Pulmonary artery endothelial cell (primary cell): ENCODE measurements around the gene LYZL6. TPM values are rescaled to one million over a fixed set of nuclear protein-coding genes. Genes with fewer than 3 reads are reported as not detected.

ENCODE experiments used
- DNase-seq: peaks from one replicate; pipeline ENCODE4 v3.0.0-alpha.2; 2011; ENCODE audit warnings: low read depth, low spot score
- total RNA-seq: library from RNA; depleted of rRNA; stranded (reverse); fragments of >200 nt; gene quantifications from 2 replicates; pipeline ENCODE4 v1.2.3, GENCODE V29; 2014

The LYZL6 gene, protein sequence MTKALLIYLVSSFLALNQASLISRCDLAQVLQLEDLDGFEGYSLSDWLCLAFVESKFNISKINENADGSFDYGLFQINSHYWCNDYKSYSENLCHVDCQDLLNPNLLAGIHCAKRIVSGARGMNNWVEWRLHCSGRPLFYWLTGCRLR
- total RNA-seq, result not detected in 2 replicates

- no peak for DNase-seq
These were observed at the start of gene LYZL6 for GRCh38 chr17:35943537-35943936. LYZL6 (minus strand) TSS chr17:35943713; CDS start chr17:35939356, 4,357 bp downstream.

DNA sequence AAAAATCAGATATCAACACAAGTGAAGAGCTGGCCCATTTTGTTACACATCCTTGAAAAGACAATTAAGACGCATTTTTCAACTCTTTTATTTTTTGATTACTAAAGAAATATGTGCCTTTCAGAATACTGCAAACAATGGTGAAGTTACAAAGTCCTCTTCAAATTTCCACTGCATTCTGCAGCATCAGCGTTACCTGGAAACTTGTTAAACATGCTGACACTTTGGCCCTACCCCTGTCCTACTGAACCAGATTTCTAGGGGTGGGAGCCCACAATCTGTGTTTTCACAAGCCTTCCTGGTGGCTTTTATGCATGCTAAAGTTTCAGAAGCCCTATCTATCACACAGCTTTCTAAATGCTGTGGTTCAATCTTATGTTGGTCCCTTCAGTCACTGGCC is 47.6 kb upstream of the LYZL6 start:
- no peak for DNase-seq

DNA sequence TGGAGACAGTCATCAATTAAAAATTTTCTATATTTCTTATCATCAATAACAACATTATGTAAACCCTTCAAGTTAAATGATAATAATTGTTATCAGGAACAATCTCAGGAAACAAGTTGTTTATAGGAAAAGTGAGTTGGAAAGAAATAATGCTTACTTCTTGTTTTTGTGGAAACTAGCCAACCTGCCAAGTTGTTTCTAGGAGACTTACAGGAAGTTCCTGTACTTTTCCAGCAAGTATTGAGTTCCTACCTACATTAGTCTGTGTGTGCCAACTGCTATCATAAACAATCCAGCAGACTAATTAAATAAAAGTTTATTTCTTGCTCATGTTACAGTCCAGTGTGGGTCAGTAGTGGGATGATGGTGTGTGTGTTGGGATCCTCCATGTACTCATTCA is 44.7 kb upstream of the LYZL6 start:
- DNase-seq, result peak; percentile 83

- DNase-seq, result no peak
These were observed 43.1 kb upstream of the LYZL6 start, which contains the start of gene CCL14 for GRCh38 chr17:35986643-35987042. CCL14 (minus strand) TSS chr17:35986729; CDS start chr17:35986649, 80 bp downstream.

DNA sequence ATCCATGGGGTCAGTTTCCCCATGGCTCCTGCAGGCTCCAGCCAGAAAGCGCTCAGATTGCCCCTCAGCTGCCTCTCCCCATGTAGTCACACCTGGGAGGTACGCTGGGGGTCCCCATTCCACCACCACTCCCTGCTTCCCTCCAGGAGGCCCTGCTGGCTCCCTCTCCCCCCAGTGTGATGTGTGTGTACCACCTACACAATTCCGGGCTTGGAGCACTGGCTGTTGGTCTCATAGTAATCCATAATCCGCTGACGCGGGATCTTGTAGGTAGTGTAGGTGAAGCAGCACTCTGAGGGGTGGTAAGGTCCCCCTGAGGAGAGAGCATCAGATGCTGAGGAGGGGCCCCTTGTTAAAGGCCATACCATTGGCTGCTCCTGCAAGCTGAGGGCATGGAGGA is 40.6 kb upstream of the LYZL6 start:
- no peak for DNase-seq

DNA sequence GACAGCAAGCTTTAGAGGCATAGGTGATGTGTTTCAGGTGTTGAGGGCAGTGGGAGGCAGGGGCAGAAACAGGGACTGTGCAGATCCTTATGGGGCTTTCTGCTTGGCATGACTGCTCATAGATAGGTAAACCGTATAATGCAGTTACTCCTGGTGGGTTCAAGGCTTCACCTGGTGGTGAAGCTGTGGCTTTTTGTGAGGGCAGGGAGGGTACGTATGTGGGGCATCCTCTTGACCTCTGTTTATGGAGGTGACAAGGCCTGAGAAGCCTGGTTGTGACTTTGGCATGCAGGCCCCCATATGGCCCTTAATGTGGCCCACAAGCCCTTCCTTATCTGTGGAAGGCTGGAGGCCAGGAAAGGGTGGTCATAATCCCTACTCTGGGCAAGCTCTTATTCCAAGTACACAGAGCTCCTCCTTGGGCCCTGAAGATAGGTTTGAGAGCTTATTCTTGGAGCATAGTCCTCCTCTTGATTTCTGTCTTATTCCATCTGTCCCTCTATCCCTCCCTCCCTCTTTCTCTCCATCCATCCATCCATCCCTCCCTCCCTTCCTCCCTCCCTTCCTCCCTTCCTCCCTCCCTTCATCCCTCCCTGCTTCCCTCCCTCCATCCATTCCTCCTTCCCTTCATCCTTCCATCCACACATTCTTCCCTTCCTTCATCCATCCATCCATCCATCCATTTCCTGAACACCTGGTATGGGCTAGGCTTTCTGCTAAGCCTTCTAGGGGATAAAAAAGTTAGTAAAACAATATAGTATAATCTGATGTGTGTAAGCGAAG is 39.1 kb upstream of the LYZL6 start:
- no peak for DNase-seq

DNA sequence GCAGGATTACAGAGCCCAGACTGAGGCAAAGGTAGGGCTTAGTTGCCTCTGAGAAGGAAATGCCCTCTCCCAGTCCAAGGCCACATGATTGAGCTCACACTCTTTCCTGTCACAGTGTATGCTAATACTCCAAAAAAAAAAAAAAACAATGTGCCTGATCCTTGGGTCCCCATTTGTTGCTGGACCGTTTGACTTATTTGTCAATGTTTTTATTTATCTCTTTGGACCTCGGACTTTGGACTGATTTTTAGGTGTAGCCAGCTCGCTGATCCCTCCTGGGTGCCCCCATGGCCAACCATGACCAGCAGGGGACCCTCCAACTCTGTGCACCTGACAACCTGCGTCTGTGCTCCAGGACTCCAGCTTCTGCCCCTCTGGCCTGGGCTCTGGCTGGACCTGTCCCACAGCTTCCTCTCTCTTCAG is 38.4 kb upstream of the LYZL6 start:
- DNase-seq, result no peak

DNA sequence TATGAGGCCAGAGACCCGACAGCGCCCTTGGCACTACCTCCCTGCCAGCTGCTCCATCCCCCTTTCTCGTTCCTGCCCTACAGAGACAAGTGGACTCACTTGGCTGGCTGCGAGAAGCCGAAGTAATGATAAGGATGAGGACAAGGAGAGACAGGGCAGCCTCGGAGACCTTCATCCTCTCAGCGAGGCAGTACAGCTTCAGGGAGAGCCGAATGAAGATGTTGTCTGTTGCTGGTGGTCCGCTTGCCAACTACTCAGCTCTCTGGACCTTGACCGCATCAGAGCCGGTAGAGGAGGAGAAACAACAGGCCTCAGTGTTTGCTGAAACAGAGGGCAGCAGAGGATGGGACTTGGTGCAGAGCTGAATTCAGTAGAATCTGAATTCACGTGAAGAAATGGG is 37.7 kb upstream of the LYZL6 start, which contains the start of gene CCL16:
Gene CCL16, minus strand, starts transcription at position 252 of the 400 bp plus-strand sequence. Its CDS starts 77 bp downstream, at position 175.
- no peak for DNase-seq

- no peak for DNase-seq
These were observed 34.8 kb upstream of the LYZL6 start for GRCh38 chr17:35978346-35978745.

- no peak for DNase-seq
These were observed 34.0 kb upstream of the LYZL6 start for GRCh38 chr17:35977509-35977908.

DNA sequence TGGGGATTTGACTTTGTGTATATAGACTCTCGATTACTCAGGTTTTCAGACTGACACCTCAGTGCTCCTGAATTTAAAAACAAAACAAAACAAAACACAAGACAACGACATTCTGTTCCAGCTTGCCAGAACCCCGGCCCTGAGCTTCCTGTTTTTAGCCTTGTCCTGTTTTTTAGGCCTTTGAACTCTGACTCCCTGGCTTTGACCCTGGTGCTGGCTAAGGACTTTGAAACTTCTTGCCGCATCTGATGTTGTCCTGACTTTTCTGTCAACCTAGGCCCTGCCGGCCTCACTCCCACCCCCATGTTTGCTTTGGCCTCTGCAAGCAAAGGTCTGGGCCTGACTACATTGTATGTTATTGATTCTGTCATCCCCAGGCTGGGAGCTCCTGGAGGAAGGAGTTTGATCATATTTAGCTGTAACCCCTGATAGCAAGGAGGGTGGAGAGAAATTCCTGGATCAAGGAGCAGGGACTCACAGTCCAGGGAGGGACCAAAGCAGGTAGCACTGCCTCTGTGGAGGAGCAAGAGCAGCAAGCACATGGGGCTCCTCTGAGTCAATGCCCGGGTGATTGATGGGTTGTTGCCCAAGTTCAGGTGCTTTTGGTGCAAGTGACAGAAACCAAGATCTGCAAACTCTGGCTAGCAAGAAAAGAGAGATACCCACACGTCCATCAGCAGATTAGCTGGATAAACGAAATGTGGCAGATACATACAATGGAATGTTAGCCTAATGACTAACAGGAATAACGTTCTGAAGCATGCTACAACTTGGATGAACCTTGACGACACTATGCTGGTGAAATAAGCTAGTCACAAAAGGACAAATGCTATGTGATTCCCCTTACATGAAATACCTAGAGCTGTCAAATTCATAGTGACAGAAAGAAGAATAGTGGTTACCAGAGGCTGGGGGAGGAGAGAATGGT is 30.1 kb upstream of the LYZL6 start:
- DNase-seq, result no peak

DNA sequence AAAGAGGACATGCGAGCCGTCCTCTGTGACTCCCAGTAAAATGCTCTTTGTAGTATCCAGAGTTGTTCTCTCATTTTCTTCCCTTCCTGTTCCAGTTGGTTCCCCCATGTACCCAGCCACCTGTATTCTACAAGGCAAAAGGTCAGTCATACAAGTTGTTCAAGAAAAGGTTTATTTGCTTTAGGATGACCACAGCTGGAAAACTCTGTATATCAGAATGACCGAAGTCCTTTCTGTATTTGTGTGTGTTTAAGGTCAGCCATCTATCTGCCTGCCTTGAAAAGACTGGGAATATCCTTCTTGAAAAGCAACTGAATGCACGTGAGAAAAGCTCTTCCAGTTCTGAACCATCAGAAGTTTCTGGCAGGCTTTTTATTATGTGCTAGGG is 29.4 kb upstream of the LYZL6 start:
- no peak for DNase-seq

- no peak for DNase-seq
These were observed 29.0 kb upstream of the LYZL6 start for GRCh38 chr17:35972535-35972934.

DNA sequence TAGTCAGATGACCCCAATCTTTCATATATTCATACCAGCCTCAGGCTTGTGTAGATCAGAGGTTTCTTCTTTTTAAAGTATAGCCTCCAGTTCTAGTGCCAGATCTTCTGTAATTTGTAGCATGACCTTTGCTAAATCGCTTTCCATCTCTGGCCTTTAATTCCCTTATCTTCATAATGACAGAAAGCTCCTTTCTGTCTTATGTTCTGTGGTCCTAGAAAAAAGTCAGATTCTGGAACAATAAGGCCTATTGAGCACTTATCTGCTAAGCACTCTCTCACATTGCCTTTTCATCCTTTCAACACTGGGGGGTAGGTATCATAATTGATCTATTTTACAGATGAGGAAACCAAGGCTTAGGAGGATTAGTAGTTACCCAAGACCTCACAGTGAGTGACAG is 28.6 kb upstream of the LYZL6 start:
- DNase-seq, result no peak

GRCh38 chr17:35969558-35970380 is 26.3 kb upstream of the LYZL6 start:
- DNase-seq, result no peak

GRCh38 chr17:35968520-35969054 is 25.1 kb upstream of the LYZL6 start:
- DNase-seq, result no peak

DNA sequence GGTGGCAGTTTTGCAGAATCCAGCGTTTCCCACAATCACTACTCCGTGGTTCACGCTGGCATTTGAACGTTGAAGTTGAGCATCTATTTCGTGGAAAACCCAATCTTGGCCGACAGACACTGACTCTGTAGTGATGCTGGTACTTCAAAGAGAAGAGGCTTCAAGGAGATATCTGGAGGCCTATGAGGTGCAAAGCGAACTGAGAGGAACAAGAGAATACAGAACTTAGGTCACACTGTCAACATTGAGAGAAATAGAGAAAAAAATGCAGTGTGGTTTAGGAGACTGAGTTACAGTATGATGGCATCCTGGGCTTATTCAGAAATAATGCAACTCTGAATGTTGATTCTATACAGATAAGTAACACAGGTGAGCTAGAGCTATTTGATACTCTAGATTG is 21.8 kb upstream of the LYZL6 start:
- DNase-seq, result no peak

DNA sequence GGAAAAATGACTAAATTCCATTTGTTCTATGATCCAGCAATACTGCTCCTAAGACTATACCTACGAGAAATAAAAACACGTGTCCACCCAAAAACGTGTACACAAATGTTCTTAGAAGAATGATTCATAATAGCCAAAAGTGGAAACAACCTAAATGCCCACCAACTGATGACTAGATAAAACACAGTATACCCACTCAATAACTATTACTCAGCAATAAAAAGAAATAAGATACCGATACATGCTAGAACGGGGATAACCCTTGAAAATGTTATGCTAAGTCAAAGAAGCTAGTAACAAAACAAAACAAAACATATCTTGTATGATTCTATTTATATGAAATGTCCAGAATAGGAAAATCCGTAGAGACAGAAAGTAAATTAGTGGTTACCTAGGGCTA is 20.1 kb upstream of the LYZL6 start:
- DNase-seq, result no peak

DNA sequence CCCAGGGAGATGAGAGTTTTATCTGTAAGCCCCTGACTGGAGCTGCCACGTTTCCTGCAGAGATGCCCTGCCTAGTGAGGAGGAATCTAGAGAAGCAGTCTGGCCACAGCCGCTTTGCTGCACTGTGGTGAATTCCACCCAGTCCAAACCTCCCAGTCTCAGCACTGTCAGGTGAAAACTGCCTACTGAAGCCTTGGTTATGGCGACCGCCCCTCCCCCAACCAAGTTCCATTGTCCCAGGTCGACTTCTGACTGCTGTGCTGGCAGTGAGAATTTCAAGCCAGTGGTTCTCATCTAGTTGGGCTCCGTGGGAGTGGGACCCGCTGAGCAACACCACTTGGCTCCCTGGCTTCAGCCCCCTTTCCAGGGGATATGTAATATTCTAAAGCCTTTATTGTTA is 10.2 kb upstream of the LYZL6 start:
- DNase-seq, result no peak

DNA sequence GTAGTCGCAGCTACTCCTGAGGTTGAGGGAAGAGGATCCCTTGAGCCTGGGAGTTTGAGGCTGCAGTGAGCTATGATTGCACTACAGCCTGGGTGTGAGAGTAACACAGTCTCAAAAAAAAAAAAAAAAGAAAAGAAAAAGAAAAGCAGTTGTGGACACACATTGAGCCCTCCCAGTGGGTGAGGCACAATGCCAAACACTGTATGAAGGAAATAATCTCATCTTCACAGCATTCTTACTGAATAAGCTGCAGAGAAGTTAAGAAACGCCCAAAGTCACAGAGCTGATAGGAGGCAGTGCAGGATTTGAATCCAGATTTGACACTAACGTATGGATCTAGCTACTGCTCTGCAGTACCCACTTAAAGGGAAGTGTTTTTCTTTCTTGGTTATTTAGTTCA is 5.9 kb upstream of the LYZL6 start:
- DNase-seq, result no peak

DNA sequence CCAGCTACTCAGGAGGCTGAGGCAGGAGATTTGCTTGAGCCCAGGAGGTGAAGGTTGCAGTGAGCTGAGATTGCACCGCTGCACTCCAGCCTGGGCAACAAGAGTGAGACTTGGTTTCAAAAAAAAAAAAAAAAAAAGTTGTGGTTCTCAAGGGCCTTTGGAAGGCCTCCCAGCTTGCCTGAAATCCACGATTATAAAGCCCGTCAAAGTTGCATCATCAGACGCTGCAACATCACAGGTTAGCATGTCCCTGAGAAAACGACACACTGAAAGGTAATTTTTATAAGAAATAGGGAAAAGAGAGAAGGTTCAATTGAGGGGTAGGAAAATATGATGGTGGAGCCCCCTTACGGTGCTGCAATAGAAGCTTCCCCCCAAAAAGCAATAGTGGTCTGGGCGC is 4.6 kb upstream of the LYZL6 start:
- DNase-seq, result no peak
